HepG2 (cell line): ENCODE measurements around the gene SMIM36. TPM values are rescaled to one million over a fixed set of nuclear protein-coding genes. Genes with fewer than 3 reads are reported as not detected.

Source experiments
- BHLHE40 ChIP-seq: IDR thresholded peaks from 2 replicates; pipeline ENCODE4 v1.6.1; 2011; ENCODE audit warnings: low read length, improper control_type of control experiment
- EEA1 ChIP-seq: sonication (generic); formaldehyde crosslinking; IDR thresholded peaks from 2 replicates; pipeline ENCODE4 v1.5.1; 2020; ENCODE audit warnings: mild to moderate bottlenecking, missing genetic modification reagents, borderline replicate concordance
- GTF2F1 ChIP-seq: fragments of 150-350 bp; IDR thresholded peaks from 2 replicates; pipeline ENCODE4 v1.6.1; 2014; ENCODE audit warnings: low read length
- HES4 ChIP-seq: sonication (generic); formaldehyde crosslinking; IDR thresholded peaks from 2 replicates; pipeline ENCODE4 v1.9.0; 2021; ENCODE audit warnings: mild to moderate bottlenecking, missing genetic modification reagents, borderline replicate concordance
- HNRNPL ChIP-seq: fragments of 200-400 bp; formaldehyde crosslinking; IDR thresholded peaks from 2 replicates; pipeline ENCODE4 v1.6.1; 2017; ENCODE audit warnings: mild to moderate bottlenecking, low read depth, low read length
- ISX ChIP-seq: sonication (generic); formaldehyde crosslinking; conservative IDR thresholded peaks from 2 replicates; pipeline ENCODE4 v1.5.0; 2020; ENCODE audit warnings: missing genetic modification reagents
- KLF12 ChIP-seq: sonication (generic); formaldehyde crosslinking; IDR thresholded peaks from 2 replicates; pipeline ENCODE4 v1.4.0; 2020; ENCODE audit warnings: missing genetic modification reagents, borderline replicate concordance
- NPAS2 ChIP-seq: sonication (generic); formaldehyde crosslinking; IDR thresholded peaks from 2 replicates; pipeline ENCODE4 v1.8.0; 2022; ENCODE audit warnings: mild to moderate bottlenecking, missing genetic modification reagents, borderline replicate concordance
- NR2F2 ChIP-seq: IDR thresholded peaks from 2 replicates; pipeline ENCODE4 v1.6.1; 2012; ENCODE audit warnings: low read depth, inconsistent platforms, borderline replicate concordance
- PHF20 ChIP-seq: sonication (generic); formaldehyde crosslinking; IDR thresholded peaks from 2 replicates; pipeline ENCODE4 v1.5.0; 2020; ENCODE audit warnings: mild to moderate bottlenecking, missing genetic modification reagents
- RORA ChIP-seq: sonication (generic); formaldehyde crosslinking; IDR thresholded peaks from 2 replicates; pipeline ENCODE4 v1.5.0; 2020; ENCODE audit warnings: mild to moderate bottlenecking, missing genetic modification reagents, moderate library complexity
- SMC3 ChIP-seq: IDR thresholded peaks from 2 replicates; pipeline ENCODE4 v1.6.1; 2011; ENCODE audit warnings: low read length, improper control_type of control experiment
- TAF15 ChIP-seq: fragments of 200-400 bp; formaldehyde crosslinking; IDR thresholded peaks from one replicate; pipeline ENCODE4 v1.6.1; 2018; ENCODE audit warnings: mild to moderate bottlenecking, low read depth, low read length; ENCODE audit not compliant: poor library complexity, severe bottlenecking
- ZFP82 ChIP-seq: sonication (generic); formaldehyde crosslinking; IDR thresholded peaks from 2 replicates; pipeline ENCODE4 v1.5.1; 2020; ENCODE audit warnings: mild to moderate bottlenecking, missing genetic modification reagents, borderline replicate concordance
- ZNF225 ChIP-seq: sonication (generic); formaldehyde crosslinking; IDR thresholded peaks from 2 replicates; pipeline ENCODE4 v1.4.0; 2020; ENCODE audit warnings: mild to moderate bottlenecking, missing genetic modification reagents
- ZNF232 ChIP-seq: sonication (generic); formaldehyde crosslinking; IDR thresholded peaks from 2 replicates; pipeline ENCODE4 v1.4.0; 2020; ENCODE audit warnings: missing genetic modification reagents, borderline replicate concordance
- ZNF605 ChIP-seq: sonication (generic); formaldehyde crosslinking; IDR thresholded peaks from 2 replicates; pipeline ENCODE4 v1.8.0; 2022; ENCODE audit warnings: mild to moderate bottlenecking, missing genetic modification reagents
- ZZZ3 ChIP-seq: sonication (generic); formaldehyde crosslinking; IDR thresholded peaks from 2 replicates; pipeline ENCODE4 v1.4.0; 2020; ENCODE audit warnings: missing genetic modification reagents, mild to moderate bottlenecking, borderline replicate concordance
- polyA plus RNA-seq, 8 experiments: library from polyadenylated mRNA; depleted of rRNA in 3 of 8; stranded (reverse) in 7 of 8; unstranded in 1 of 8; fragments of >200 nt; fragmentation: Illumina TruSeq in 4 of 8; extraction: Trizol in 4 of 8; gene quantifications; 2 replicates each; pipeline versions ENCODE4 v1.2.1 to v1.2.3, GENCODE V29; 2011 to 2016; ENCODE audit warnings: low read depth in 4 of 8, missing spikeins in 1 of 8, mixed read lengths in 1 of 8; ENCODE audit not compliant: insufficient read depth in 1 of 8
- total RNA-seq, 5 experiments: library from RNA; depleted of rRNA; stranded (reverse); fragments of >200 nt; fragmentation: Illumina TruSeq; extraction: Trizol; gene quantifications; 2 replicates each; pipeline ENCODE4 v1.2.3, GENCODE V29; 2016; ENCODE audit warnings: low read depth in 1 of 5
- TF ChIP-seq, protein P1 (sequence below): sonication (generic); formaldehyde crosslinking; IDR thresholded peaks from 2 replicates; pipeline ENCODE4 v1.8.0; 2022; ENCODE audit warnings: mild to moderate bottlenecking, missing genetic modification reagents; ENCODE audit not compliant: insufficient replicate concordance
- TF ChIP-seq, protein P2 (sequence below): sonication (generic); formaldehyde crosslinking; IDR thresholded peaks from 2 replicates; pipeline ENCODE4 v1.8.0; 2022; ENCODE audit warnings: mild to moderate bottlenecking, missing genetic modification reagents, moderate library complexity
- TF ChIP-seq, protein P3 (sequence below): sonication (generic); formaldehyde crosslinking; IDR thresholded peaks from 2 replicates; pipeline ENCODE4 v1.4.0; 2020; ENCODE audit warnings: mild to moderate bottlenecking, low read depth, missing genetic modification reagents
- TF ChIP-seq, protein P4 (sequence below): sonication (generic); formaldehyde crosslinking; IDR thresholded peaks from 2 replicates; pipeline ENCODE4 v1.5.1; 2020; ENCODE audit warnings: mild to moderate bottlenecking, missing genetic modification reagents, borderline replicate concordance

Gene SMIM36
- total and polyA plus RNA-seq, 2 of the 13 experiments (the other 11 are each of a cell fraction or from before 2014, with no cell fraction given): not detected

DNA sequence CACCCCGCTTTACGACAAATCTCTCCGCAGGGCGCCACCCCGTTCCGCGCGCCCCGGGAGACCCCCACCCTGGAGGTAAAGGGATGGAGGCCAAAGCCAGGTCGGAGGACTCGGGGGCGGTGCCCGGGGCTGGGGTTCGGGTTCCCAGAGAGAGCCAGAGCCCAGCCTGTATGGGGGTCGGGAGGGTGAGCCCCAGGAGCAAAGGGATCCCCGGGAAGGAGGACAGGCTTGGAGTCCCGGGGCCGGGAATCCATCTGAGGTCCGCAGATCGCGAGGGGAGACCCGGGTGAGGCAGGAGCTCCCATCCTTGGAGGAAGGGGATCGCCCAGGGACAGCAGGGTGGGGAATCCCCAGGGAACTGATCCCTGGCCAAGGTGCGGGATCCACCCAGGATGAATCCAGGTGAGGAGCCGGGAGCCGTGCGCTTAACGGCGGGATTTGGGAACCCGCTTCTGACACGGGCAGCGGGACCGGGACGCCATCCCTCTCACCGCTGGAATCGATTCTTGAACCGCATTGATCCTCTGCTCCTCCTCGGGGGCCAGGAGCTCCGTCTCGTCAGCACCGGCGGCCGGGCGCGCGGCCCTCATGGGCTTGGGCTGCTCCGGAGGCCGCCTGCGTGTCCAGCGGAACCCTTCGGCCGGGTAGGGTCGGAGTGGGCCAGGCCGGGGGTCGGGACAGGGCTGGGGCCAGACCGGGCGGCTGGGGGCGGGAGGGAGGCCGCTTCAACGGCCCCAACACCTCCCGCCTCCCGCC lies 89.9 kb downstream of the SMIM36 start, which contains the start of gene MMD (continued):
- TF ChIP-seq, protein P1, sequence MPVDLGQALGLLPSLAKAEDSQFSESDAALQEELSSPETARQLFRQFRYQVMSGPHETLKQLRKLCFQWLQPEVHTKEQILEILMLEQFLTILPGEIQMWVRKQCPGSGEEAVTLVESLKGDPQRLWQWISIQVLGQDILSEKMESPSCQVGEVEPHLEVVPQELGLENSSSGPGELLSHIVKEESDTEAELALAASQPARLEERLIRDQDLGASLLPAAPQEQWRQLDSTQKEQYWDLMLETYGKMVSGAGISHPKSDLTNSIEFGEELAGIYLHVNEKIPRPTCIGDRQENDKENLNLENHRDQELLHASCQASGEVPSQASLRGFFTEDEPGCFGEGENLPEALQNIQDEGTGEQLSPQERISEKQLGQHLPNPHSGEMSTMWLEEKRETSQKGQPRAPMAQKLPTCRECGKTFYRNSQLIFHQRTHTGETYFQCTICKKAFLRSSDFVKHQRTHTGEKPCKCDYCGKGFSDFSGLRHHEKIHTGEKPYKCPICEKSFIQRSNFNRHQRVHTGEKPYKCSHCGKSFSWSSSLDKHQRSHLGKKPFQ (CRISPR knock-in tag): peak; percentile 81
- TF ChIP-seq EEA1 (CRISPR knock-in tag): peak; percentile 68; the same call in 1 of the 2 replicates
- TF ChIP-seq HNRNPL: peak; percentile 74
- TF ChIP-seq NPAS2 (CRISPR knock-in tag): no peak
- TF ChIP-seq TAF15: no peak
- TF ChIP-seq ISX: no peak
- no peak for TF ChIP-seq GTF2F1
- no peak for TF ChIP-seq SMC3
- no peak; the same call in none of the 2 replicates for TF ChIP-seq KLF12 (CRISPR knock-in tag)
- peak; percentile 62 for TF ChIP-seq ZFP82
- TF ChIP-seq, protein P2, sequence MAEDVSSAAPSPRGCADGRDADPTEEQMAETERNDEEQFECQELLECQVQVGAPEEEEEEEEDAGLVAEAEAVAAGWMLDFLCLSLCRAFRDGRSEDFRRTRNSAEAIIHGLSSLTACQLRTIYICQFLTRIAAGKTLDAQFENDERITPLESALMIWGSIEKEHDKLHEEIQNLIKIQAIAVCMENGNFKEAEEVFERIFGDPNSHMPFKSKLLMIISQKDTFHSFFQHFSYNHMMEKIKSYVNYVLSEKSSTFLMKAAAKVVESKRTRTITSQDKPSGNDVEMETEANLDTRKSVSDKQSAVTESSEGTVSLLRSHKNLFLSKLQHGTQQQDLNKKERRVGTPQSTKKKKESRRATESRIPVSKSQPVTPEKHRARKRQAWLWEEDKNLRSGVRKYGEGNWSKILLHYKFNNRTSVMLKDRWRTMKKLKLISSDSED (CRISPR knock-in tag): no peak
- TF ChIP-seq BHLHE40: no peak
- no peak; the same call in 1 of the 2 replicates for TF ChIP-seq PHF20 (CRISPR knock-in tag)
- no peak; the same call in 1 of the 2 replicates for TF ChIP-seq NR2F2
- TF ChIP-seq ZNF225 (CRISPR knock-in tag): peak; percentile 73
- TF ChIP-seq, protein P3, sequence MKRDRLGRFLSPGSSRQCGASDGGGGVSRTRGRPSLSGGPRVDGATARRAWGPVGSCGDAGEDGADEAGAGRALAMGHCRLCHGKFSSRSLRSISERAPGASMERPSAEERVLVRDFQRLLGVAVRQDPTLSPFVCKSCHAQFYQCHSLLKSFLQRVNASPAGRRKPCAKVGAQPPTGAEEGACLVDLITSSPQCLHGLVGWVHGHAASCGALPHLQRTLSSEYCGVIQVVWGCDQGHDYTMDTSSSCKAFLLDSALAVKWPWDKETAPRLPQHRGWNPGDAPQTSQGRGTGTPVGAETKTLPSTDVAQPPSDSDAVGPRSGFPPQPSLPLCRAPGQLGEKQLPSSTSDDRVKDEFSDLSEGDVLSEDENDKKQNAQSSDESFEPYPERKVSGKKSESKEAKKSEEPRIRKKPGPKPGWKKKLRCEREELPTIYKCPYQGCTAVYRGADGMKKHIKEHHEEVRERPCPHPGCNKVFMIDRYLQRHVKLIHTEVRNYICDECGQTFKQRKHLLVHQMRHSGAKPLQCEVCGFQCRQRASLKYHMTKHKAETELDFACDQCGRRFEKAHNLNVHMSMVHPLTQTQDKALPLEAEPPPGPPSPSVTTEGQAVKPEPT (CRISPR knock-in tag): no peak; the same call in 1 of the 2 replicates
- no peak for TF ChIP-seq ZNF232 (CRISPR knock-in tag)
- TF ChIP-seq ZNF605 (CRISPR knock-in tag): peak; percentile 92
- TF ChIP-seq HES4 (CRISPR knock-in tag): no peak
- TF ChIP-seq, protein P4, sequence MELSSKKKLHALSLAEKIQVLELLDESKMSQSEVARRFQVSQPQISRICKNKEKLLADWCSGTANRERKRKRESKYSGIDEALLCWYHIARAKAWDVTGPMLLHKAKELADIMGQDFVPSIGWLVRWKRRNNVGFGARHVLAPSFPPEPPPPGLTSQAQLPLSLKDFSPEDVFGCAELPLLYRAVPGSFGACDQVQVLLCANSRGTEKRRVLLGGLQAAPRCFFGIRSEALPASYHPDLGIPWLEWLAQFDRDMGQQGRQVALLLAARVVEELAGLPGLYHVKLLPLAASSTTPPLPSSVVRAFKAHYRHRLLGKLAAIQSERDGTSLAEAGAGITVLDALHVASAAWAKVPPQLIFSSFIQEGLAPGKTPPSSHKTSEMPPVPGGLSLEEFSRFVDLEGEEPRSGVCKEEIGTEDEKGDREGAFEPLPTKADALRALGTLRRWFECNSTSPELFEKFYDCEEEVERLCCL: 0 out of 2 replicates have a peak, but pooled peaks have one; percentile 11
- no peak for TF ChIP-seq ZZZ3 (CRISPR knock-in tag)
- no peak for TF ChIP-seq RORA (CRISPR knock-in tag)
